G401 (cell line): ENCODE data around the gene EPB41L4B. TPM values are rescaled to one million over a fixed set of nuclear protein-coding genes. Genes with fewer than 3 reads are reported as not detected.
"Not testable (repeated sequence)": the region's sequence is repeated elsewhere in the genome, so short reads cannot be mapped to it uniquely, and the experiment has no call there.

Experiments
- DNase-seq: peaks from one replicate; pipeline ENCODE4 v3.0.0-alpha.2; 2015; ENCODE audit warnings: low spot score
- in situ Hi-C: cut with HindIII; loops from 2 replicates; pipeline ENCODE4 v1.10.0; 2016; ENCODE audit warnings: low sequenced_read_pairs, mixed read lengths
- total RNA-seq: library from RNA; depleted of rRNA; stranded (reverse); fragments of >200 nt; shearing (Covaris generic); gene quantifications from 2 replicates; pipeline ENCODE4 v1.2.3, GENCODE V29; 2014

The EPB41L4B gene
- total RNA-seq, 1 experiment from 2014 or later = 6.5 TPM

- in situ Hi-C loops = no loop called here
- DNase-seq = no peak
Measured at GRCh38 chr9:109230277-109230676, 90.6 kb downstream of the EPB41L4B start.

- in situ Hi-C loops = no loop called here
- peak; percentile 25 for DNase-seq
Measured at GRCh38 chr9:109229682-109230081, 91.2 kb downstream of the EPB41L4B start.

- in situ Hi-C loops = no loop called here
- no peak for DNase-seq
Measured at GRCh38 chr9:109228093-109228642, 92.7 kb downstream of the EPB41L4B start.

GRCh38 chr9:109225629-109226028 is 95.2 kb downstream of the EPB41L4B start:
- no peak for DNase-seq
- in situ Hi-C loops = no loop called here

- DNase-seq = peak; percentile 98
- in situ Hi-C loops = no loop called here
Measured at GRCh38 chr9:109224751-109225150, 96.1 kb downstream of the EPB41L4B start.

GRCh38 chr9:109218242-109218641 is 102.6 kb downstream of the EPB41L4B start:
- DNase-seq, in situ Hi-C loops: not testable (repeated sequence)

GRCh38 chr9:109214414-109214813 is 106.4 kb downstream of the EPB41L4B start:
- in situ Hi-C loops = no loop called here
- DNase-seq = no peak

- DNase-seq = no peak
- in situ Hi-C loops = no loop called here
Measured at GRCh38 chr9:109213285-109214121, 107.4 kb downstream of the EPB41L4B start.

GRCh38 chr9:109212768-109213167 is 108.1 kb downstream of the EPB41L4B start:
- in situ Hi-C loops = no loop called here

GRCh38 chr9:109206670-109207069 is 114.2 kb downstream of the EPB41L4B start:
- no peak for DNase-seq
- in situ Hi-C loops = no loop called here

More at GRCh38 chr9:109212768-109213167, 108.1 kb downstream of the EPB41L4B start:
- DNase-seq = no peak

- in situ Hi-C loops = no loop called here
- no peak for DNase-seq
Measured at GRCh38 chr9:109205526-109205925, 115.3 kb downstream of the EPB41L4B start.

- in situ Hi-C loops = no loop called here
- no peak for DNase-seq
Measured at GRCh38 chr9:109203761-109204360, 117.0 kb downstream of the EPB41L4B start.

- no peak for DNase-seq
- in situ Hi-C loops = no loop called here
Measured at GRCh38 chr9:109199676-109200075, 121.2 kb downstream of the EPB41L4B start.

- in situ Hi-C loops = no loop called here
- no peak for DNase-seq
Measured at GRCh38 chr9:109198736-109199382, 122.0 kb downstream of the EPB41L4B start.

GRCh38 chr9:109193974-109194556 is 126.8 kb downstream of the EPB41L4B start:
- no peak for DNase-seq
- in situ Hi-C loops = no loop called here

GRCh38 chr9:109192732-109193361 is 128.0 kb downstream of the EPB41L4B start:
- peak; percentile 37 for DNase-seq
- in situ Hi-C loops = no loop called here

GRCh38 chr9:109191746-109192145 is 129.1 kb downstream of the EPB41L4B start:
- in situ Hi-C loops = no loop called here
- DNase-seq = no peak

- in situ Hi-C loops = no loop called here
- no peak for DNase-seq
Measured at GRCh38 chr9:109190151-109190550, 130.7 kb downstream of the EPB41L4B start.

GRCh38 chr9:109186857-109187520 is 133.9 kb downstream of the EPB41L4B start:
- DNase-seq = no peak

More at GRCh38 chr9:109186857-109187520, 133.9 kb downstream of the EPB41L4B start:
- in situ Hi-C loops = no loop called here
